Measurements from ENCODE around the gene TEX38.

Gene TEX38

GRCh38 chr1:46687093-46687659, 15.5 kb downstream of the TEX38 start:
- TF ChIP-seq, protein P1, sequence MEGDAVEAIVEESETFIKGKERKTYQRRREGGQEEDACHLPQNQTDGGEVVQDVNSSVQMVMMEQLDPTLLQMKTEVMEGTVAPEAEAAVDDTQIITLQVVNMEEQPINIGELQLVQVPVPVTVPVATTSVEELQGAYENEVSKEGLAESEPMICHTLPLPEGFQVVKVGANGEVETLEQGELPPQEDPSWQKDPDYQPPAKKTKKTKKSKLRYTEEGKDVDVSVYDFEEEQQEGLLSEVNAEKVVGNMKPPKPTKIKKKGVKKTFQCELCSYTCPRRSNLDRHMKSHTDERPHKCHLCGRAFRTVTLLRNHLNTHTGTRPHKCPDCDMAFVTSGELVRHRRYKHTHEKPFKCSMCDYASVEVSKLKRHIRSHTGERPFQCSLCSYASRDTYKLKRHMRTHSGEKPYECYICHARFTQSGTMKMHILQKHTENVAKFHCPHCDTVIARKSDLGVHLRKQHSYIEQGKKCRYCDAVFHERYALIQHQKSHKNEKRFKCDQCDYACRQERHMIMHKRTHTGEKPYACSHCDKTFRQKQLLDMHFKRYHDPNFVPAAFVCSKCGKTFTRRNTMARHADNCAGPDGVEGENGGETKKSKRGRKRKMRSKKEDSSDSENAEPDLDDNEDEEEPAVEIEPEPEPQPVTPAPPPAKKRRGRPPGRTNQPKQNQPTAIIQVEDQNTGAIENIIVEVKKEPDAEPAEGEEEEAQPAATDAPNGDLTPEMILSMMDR (IDR thresholded peaks at IDR 0.05; ENCODE audit: borderline replicate concordance, insufficient read depth, low read depth, low read length): no peak
- H3K4me3 ChIP-seq (ENCODE audit: low read depth, low read length): no peak overlapping the region

- TF ChIP-seq, protein P1 (IDR thresholded peaks at IDR 0.05; ENCODE audit: borderline replicate concordance, insufficient read depth, low read depth, low read length): no peak
- H3K4me3 ChIP-seq (ENCODE audit: low read depth, low read length): no peak overlapping the region
Observed at GRCh38 chr1:46687921-46688509, 16.4 kb downstream of the TEX38 start.

GRCh38 chr1:46689356-46689755, 17.7 kb downstream of the TEX38 start:
- TF ChIP-seq, protein P1 (IDR thresholded peaks at IDR 0.05; ENCODE audit: borderline replicate concordance, insufficient read depth, low read depth, low read length): no peak
- H3K4me3 ChIP-seq (ENCODE audit: low read depth, low read length): no peak overlapping the region

GRCh38 chr1:46689897-46690296, 18.2 kb downstream of the TEX38 start:
- TF ChIP-seq, protein P1 (IDR thresholded peaks at IDR 0.05; ENCODE audit: borderline replicate concordance, insufficient read depth, low read depth, low read length): no peak

GRCh38 chr1:46690931-46691421, 19.3 kb downstream of the TEX38 start:
- TF ChIP-seq, protein P1 (IDR thresholded peaks at IDR 0.05; ENCODE audit: borderline replicate concordance, insufficient read depth, low read depth, low read length): no peak
- no peak overlapping the region for H3K4me3 ChIP-seq (ENCODE audit: low read depth, low read length)

More at GRCh38 chr1:46689897-46690296, 18.2 kb downstream of the TEX38 start:
- H3K4me3 ChIP-seq (ENCODE audit: low read depth, low read length): no peak overlapping the region

DNA sequence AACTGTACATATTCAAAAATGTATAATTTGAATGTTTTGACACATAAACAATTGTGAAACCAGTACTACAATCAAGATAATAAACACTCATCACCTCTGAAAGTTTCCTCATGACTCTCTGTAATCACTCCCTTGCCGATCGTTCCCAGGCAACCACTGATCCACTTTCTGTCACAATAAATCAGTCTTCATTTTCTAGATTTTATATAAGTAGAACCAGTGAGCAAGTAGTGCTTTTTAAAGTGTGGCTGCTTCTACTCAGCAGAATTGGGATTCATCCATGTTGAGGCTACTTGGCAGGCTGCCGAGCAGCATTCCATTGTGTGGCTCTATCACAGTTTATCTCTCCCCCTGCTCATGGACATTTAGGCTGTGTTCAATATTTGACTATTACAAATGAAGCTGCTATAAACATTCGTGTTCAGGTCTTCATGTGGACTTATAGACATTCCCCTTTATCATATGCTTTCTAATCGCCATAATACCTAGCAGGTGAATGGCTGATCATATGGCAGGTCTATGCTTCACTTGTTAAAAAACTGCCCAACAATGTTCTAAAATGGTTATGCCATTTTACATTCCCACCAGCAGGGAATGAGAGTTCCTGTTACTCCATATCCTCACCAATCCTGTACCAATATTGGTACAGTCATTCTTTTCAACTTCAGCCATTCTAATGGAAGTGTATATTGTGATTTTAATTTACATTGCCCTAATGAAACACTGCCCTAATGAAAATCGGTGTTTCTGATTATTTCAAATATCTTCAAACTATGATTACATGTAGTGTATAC, 20.5 kb downstream of the TEX38 start:
- no peak overlapping the region for H3K4me3 ChIP-seq (ENCODE audit: low read depth, low read length)
- TF ChIP-seq, protein P1 (IDR thresholded peaks at IDR 0.05; ENCODE audit: borderline replicate concordance, insufficient read depth, low read depth, low read length): no peak

Data from GM12875 (cell line).